ENCODE data around the gene SYP. TPM values are rescaled to one million over a fixed set of nuclear protein-coding genes. Genes with fewer than 3 reads are reported as not detected.
A peak's percentile ranks its signal among the peaks of the same experiment; 100 is the strongest.

SYP gene
- total and polyA plus RNA-seq, 9 of the 15 experiments (the other 6 are each of a cell fraction or from before 2014, with no cell fraction given): 0.48 to 5.1 (median 2.6) TPM

GRCh38 chrX:49244207-49244606 is 44.2 kb upstream of the SYP start (continued):
- TF ChIP-seq SPI1 (IDR thresholded peaks at IDR 0.05; ENCODE audit: borderline replicate concordance, low read depth, low read length) (no peak; the same call in 1 of the 2 replicates), C11orf30 (IDR thresholded peaks at IDR 0.05; ENCODE audit: low read depth) (peak; percentile 13; the same call in 1 of the 2 replicates), HLTF (IDR thresholded peaks at IDR 0.05) (peak; percentile 99), E2F8 (IDR thresholded peaks at IDR 0.05; ENCODE audit: low read depth, partially characterized antibody) (peak; percentile 58), NCOA6 (IDR thresholded peaks at IDR 0.05) (0 out of 2 replicates have a peak, but pooled peaks have one; percentile 30), HMBOX1 (IDR thresholded peaks at IDR 0.05) (no peak), ARID1B (IDR thresholded peaks at IDR 0.05) (peak; percentile 100), KDM2B (CRISPR knock-in tag; IDR thresholded peaks at IDR 0.05) (no peak), ZNF398 (CRISPR knock-in tag; IDR thresholded peaks at IDR 0.05) (no peak), MYBL2 (IDR thresholded peaks at IDR 0.05; ENCODE audit: low read depth) (0 out of 2 replicates have a peak, but pooled peaks have one; percentile 38), MYBL2 (CRISPR knock-in tag; IDR thresholded peaks at IDR 0.05; ENCODE audit: borderline replicate concordance) (no peak), BCOR (IDR thresholded peaks at IDR 0.05) (peak; percentile 98), MNT (conservative IDR thresholded peaks at IDR 0.05) (peak; percentile 55 to 65)
